ENCODE data around the gene SCAPER.
"Not testable (repeated sequence)": the region's sequence is repeated elsewhere in the genome, so short reads cannot be mapped to it uniquely, and the experiment has no call there.

SCAPER gene

DNA sequence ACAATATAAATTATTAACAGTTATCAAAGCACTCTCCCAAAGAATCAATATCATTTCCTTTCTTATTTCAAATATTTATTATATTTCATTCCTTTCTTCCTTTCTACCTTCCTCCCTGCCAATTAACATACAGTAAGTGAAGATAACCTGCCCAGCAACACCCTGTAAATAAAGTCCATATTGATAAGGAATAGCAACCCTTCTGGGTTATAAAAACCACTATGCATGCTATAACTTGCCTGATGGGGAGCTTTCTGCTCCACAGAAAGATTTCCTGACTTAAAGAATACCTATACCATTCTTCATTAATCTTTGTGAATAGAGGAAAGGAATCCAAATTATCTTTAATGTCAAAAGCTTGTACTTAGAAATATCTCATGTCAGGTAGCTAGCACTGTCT lies 402.0 kb downstream of the SCAPER start:
- DNase-seq (ENCODE audit: low read depth in 1 of 2, low spot score in 1 of 2) = no peak

DNA sequence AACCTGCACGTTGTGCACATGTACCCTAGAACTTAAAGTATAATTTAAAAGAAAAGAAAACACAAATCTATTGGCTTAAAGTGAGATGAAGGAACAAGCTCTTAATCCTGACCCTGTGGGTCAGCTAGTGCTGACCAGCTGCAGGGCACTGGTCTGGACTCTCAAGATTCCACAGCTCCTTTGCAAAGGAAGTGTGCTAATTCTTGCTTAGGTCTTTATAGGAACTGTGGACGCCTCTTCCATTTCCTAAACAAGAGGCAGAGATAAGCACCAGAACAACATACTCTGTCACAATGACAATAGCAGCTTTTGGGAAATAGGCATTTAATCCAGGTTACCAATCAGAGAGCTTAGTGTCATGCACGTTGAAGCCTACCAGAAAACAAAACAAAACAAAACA lies 402.5 kb downstream of the SCAPER start:
- no peak for DNase-seq (ENCODE audit: low read depth in 1 of 2, low spot score in 1 of 2)

DNA sequence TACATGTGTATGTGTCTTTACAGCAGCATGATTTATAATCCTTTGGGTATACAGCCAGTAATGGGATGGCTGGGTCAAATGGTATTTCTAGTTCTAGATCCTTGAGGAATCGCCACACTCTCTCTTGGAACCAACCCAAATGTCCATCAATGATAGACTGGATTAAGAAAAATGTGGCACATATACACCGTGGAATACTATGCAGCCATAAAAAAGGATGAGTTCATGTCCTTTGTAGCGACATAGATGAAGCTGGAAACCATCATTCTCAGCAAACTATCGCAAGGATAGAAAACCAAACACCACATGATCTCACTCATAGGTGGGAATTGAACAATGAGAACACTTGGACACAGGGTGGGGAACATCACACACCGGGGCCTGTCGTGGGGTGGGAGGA lies 403.0 kb downstream of the SCAPER start:
- not testable (repeated sequence) for DNase-seq (ENCODE audit: low read depth in 1 of 2, low spot score in 1 of 2)

DNA sequence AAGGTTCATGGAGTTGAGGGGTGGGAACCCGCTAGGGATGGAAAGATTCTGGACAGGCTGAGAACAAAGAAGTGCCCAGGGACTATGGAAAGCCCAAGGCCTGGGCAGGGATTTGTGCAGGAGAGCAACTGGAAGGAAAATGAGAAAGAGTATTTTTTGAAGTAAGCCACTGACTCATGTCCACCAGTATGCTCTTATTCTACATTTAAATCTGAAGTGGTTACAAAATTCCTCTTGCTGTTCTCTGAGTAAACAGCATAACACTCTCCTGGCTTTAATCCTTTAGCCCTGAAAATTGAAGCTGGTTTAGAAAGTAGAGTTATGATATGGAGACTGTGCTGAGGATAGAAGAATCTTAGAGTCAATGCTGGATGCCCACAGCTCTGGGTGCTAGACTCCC lies 403.4 kb downstream of the SCAPER start:
- DNase-seq (ENCODE audit: low read depth in 1 of 2, low spot score in 1 of 2) = no peak

DNA sequence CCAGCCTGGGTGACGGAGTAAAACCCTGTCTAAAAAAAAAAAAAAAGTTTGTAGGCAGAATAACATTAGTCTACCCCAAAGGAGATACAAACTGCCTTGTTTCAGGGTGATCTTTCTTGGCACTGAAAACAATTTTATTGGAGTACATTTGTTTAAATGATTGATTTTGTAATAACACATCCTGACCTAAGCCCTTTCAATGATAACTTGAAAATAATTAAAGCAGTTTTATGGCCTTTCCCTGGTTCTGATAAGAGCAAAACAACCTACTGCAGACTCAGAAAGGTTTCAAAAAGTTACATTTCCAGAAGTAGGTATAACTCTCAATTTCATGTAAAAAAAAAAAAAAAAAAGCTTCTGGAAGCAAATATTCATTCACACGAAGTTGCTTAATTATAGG lies 404.1 kb downstream of the SCAPER start:
- DNase-seq (ENCODE audit: low read depth in 1 of 2, low spot score in 1 of 2) = no peak

DNA sequence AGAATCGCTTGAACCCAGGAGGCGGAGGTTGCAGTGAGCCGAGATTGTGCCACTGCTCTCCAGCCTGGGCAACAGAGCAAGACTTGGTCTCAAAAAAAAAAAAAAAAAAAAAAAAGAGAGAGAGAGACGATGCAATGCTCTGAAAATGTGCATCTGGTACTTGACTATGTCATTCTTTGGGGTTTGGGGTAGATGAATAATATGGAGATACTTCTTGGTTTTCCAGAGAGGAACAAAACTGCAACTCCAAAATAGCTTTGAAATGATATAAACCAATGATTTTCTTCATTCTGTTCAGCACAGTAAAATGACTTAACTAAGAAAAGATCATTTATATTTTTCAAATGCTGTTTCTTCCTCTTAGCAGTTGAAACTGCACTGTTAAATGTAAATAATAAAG lies 409.7 kb downstream of the SCAPER start:
- DNase-seq (ENCODE audit: low read depth in 1 of 2, low spot score in 1 of 2) = no peak

DNA sequence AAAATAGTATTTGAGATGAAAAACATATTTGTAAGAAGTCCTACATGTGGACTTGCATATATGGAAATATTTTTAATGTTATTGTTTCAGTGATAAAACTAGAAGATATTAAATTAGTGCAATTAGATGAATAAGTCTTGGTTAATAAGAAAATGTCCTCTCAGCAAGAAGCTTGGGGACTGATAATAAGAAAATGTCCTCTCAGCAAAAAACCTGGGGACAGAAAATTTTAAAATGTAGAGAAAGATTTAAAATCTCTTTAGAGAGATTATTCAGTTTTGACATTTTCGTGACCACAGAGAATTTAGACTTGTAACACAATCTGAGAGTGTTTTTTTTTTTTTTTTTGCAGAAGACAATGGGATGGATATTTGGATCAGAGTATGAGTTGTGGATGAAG lies 412.6 kb downstream of the SCAPER start:
- no peak for DNase-seq (ENCODE audit: low read depth in 1 of 2, low spot score in 1 of 2)

DNA sequence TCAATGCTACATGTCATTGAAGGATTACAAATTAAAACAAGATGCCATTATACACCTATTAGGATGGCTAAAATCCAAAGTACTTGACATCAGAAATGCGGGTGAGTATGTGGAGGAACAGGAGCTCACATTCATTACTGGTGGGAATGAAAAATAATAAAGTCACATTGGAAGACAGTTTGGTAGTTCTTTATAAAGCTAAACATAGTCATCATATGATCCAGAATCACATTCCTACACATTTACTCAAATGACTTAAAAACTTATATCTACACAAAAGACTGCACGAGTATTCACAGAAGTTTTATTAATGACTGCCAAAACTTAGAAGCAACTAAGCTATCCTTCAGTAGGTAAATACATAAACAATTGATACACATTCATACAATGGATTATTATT lies 421.4 kb downstream of the SCAPER start:
- DNase-seq (ENCODE audit: low read depth in 1 of 2, low spot score in 1 of 2) = no peak

DNA sequence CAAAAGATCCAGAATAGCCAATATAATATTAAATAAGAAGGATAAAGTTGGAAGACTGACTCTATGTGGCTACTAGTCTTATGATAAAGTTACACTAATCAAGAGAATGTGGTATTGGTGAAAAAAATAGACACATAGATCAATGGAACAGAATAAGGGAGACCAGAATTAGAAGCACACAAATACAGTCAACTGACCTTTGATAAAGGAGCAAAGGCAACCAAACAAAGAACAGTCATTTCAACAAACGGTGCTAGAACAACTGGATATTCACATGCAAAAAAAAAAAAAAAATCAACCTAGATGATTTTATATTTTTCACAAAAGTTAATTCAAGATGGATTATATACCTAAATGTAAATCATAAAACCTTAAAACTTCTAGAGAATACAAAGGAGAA lies 422.1 kb downstream of the SCAPER start:
- no peak for DNase-seq (ENCODE audit: low read depth in 1 of 2, low spot score in 1 of 2)

DNA sequence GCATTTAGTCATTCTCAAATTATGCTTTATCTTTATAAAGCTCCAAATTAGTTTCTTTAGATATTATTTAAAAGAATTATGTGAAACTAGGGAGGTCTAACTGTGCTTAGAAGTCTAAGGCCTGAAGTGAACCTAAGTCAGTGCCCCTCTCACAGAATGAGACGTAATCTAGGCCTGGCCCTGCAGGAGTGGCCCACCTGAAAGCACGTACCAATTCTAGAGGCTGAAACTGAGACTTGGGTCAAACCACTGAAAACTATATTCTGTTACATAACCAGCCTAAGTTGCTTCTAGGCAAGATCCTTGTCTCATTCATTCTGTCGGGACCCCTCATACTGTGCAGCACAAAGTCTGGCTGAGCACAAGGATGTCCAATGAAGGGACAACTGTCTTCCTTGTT lies 424.9 kb downstream of the SCAPER start:
- DNase-seq (ENCODE audit: low read depth in 1 of 2, low spot score in 1 of 2) = no peak

DNA sequence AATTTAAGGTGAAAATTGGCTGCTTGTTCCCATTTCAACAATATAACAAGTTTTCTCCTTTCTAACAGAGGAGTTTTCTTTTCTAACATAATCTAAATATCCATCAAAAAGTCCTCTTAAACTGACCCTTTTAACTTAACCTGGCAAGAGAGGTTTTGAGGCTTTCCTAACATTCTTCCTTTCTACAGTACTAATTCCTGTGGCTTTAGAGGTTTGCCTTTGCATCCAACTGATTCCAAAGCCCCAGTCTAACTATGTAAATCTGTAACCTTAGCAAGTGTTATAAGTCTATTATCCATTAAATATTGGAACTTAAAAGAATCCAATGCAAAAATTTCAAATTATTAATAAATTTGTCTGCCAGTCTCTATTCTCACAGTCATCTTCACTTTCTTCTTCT lies 434.4 kb downstream of the SCAPER start:
- no peak for DNase-seq (ENCODE audit: low read depth in 1 of 2, low spot score in 1 of 2)

DNA sequence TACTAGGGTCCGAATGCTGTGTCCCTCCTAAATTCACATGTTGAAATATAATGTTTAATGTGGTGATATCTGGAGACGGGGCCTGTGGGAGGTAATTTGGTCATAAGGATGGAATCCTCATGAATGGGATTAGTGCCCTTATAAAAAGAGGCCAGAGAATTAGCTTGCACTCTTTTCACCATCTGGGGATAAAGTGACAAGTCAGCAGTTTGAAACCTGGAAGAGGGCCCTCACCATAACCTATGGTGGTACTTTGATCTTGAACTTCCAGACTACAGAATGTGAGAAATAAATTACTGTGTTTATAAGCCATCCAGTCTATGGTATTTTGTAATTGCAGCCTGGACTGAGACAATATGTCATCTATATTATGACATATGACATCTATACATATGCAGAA lies 436.4 kb downstream of the SCAPER start:
- DNase-seq (ENCODE audit: low read depth in 1 of 2, low spot score in 1 of 2) = no peak

DNA sequence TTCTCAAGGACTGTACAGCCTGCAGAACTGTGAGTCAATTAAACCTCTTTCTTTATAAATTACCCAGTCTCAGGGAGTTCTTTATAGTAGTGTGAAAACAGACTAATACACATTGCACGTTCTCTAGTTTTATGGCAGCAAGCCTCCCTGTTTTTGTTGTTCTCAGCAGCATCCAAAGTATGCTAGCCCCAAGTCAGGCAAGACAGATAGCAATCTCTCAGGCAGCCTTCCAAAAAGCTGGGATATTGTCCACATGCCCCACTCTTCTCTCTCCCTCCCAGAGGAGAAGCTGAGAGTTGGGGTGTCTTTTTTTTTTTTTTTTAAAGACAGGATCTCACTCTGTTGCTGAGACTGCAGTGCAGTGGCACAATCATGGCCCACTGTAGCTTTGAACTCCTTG lies 438.0 kb downstream of the SCAPER start:
- DNase-seq (ENCODE audit: low read depth in 1 of 2, low spot score in 1 of 2) = no peak

DNA sequence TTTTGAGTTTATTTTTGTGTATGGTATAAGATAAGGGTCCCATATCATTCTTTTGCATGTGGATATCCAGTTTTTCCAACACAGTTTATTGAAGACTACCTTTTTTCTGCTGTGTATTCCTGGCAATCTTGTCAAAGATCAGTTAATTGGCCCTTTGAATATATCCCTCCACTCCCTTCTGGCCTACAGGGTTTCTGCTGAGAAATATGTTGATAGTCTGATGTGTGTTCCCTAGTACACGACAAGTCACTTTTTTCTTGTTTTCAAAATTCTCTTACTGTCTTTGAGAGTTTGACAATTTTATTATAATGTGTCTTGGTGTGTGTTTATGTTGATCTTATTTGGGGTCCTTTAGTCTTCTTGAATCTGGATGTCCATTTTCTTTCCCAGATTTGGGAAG lies 439.4 kb downstream of the SCAPER start:
- no peak for DNase-seq (ENCODE audit: low read depth in 1 of 2, low spot score in 1 of 2)

DNA sequence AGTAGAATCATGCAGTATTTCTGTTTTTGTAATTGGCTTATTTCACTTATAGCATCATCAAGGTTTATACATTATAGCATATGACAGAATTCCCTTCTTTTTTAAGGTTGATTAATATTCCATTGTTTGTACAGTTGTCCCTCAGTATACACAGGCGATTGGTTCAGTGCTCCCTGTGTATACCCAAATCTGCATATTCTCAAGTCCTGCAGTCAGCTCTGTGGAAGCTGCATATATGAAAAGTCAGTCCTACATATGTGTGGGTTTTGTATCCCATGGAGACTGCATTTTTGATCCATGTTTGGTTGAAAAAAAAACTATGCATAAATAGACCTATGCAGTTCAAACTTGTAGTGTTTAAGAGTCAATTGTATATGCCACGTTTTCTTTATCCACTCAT lies 440.9 kb downstream of the SCAPER start:
- DNase-seq (ENCODE audit: low read depth in 1 of 2, low spot score in 1 of 2) = no peak

DNA sequence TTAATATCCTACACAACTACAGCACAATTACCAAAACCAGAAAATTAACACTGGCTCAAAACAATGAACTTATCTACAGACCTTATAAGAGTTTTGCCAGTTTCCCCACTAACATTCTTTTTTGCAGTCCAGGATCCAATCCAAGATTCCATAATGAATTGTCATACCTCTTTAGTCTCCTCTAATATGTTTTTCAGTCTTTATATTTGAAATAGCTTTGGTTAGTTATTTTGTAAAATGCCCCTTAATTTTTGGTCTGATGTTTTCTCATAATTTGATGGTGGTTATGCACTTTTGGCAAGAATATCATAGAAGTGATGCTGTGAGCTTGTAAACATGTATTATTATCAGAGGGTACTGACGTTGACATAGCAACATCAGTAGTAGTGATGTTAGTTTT lies 444.3 kb downstream of the SCAPER start:
- no peak for DNase-seq (ENCODE audit: low read depth in 1 of 2, low spot score in 1 of 2)

DNA sequence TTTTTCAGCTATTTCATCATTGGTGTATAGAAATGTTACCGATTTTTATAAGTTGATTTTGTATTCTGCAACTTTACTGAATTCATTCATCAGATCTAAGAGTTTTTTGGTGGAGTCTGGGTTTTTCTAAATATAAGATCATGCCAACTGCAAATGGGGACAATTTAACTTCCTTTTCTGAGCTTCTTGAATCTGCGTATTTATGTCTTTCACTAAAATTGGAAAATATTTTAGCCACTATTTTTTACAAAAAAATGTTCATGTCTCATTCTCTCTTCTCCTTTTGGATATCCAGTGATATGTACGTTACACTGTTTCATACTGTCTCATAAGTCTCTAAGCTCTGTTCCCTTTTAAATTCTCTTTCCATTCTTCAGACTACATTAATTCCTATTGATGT lies 444.8 kb downstream of the SCAPER start:
- no peak for DNase-seq (ENCODE audit: low read depth in 1 of 2, low spot score in 1 of 2)

DNA sequence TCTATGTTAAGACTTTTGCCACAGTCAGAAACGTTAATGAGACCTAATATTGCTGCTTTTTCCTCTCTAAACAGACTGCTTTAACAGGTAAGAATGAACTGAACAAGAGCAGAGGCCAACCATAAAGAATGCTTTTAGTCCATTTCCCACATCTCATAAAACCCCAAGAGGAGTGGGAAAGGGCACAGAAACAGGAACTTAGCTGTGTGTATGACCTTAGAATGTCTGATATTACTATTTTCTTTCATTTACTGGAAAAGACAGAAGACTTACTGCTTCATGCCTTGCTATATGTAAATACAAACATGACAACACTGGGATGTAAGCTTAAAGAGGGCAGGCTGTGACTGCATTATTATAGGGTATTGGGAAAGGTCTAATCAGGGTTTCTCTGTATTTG lies 453.6 kb downstream of the SCAPER start:
- DNase-seq (ENCODE audit: low read depth in 1 of 2, low spot score in 1 of 2) = no peak

DNA sequence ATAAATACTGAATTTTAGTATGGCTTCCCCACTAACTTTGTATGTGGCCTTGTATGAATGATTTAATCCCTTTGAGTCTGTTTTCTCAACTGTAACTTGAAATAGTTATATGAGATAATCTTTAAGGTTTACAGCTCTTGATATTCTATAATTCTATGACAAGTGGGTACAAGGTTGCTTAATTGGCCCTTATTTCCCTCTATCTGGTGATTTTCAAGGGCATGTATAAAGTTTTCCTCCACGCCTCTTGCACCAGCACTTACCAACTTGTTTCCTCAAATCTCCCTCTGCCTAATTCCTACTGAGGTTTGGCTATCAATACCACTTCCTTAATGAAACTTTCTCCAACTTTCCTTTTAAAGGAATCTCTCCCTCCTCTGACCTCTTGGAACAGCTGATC lies 455.7 kb downstream of the SCAPER start:
- DNase-seq (ENCODE audit: low read depth in 1 of 2, low spot score in 1 of 2) = no peak

DNA sequence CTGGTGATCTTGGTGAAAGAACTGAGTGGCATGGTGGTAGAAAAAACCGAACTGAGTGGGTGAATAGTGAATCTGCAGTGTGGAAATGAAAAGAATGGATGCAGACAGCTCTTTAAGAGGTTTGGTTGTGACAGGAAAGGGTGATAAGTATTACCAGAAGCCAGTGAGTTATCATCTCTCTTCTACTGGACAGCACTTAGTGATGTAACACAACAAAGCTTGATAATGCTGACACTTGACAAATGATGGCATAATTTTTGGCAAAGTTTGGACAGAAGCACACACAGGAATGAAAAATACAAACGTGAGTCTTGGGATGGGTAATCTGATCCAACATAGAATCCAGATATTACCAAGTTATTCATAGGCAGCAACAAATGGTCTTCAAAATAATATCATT lies 456.4 kb downstream of the SCAPER start:
- no peak for DNase-seq (ENCODE audit: low read depth in 1 of 2, low spot score in 1 of 2)

DNA sequence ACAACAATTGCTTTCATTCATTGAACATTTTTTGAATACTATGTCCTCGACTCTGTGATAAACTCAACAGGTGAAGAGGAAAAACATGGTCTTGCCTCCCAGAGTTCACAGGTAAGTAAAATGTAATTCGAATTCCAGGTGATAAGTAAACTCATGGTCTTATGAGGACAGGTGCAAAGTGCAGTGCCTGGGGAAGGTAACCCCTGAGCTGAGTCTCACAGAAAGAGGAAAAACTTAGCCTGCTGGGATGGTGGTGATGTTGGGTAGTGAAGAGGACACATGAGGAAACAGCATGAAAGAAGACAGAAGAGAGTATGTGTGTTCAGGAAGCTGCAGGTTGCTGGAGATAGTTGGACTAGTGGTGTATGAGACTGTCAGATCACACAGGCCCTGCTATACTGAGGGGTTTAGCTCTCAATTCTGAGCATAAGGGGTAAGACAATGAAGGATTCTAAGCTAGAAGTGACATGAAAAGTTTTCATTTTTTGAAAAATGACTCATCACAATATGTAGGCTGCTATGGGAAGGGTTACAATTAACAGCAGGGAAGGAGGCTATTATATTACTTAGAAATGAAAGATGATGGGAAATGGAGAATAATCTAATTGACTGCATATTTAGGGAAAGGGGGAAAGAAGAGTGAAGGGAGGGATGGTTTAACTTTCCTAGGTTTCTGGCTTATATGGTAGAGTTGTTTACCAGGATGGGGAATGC lies 457.3 kb downstream of the SCAPER start:
- DNase-seq (ENCODE audit: low read depth in 1 of 2, low spot score in 1 of 2) = no peak

DNA sequence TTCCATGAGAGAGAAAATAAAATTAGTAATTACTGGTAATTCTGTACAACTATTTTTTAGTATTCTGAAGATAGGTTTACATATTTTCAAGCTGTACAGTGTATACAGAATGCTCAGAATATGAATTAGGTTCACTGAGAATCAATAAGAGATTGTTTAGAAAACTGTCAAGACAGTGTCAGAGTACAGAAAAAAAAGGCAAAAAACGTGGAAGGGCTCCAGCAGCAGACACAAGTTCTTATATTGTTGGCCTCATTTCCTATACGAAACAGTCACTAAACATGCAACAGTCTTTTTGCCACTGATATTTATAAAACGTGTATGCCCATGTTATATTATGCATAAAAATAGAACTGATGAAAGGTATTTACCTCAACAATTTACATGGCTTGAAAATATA lies 464.7 kb downstream of the SCAPER start:
- DNase-seq (ENCODE audit: low read depth in 1 of 2, low spot score in 1 of 2) = no peak

DNA sequence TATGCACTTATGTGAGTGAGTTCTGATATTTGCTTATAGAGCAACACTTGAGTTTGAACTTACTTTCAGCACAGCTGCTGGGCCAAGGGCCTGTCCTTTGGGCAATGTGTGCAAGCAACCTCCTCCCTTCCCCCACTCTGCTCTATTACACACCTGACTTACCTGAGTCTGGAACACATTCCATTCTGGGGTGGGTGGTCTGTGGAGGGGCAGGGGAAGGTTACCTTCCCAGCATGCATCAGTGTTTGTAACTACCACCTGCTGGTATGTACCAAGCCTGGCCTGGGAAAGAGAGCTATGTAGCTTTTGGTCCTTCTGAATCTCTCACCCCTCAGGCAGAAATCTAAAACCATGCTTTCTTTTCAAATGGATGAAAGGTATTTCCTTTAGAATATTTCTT lies 465.6 kb downstream of the SCAPER start:
- DNase-seq (ENCODE audit: low read depth in 1 of 2, low spot score in 1 of 2) = no peak
